ENCODE measurements around the gene TMEM132C. TPM values are rescaled to one million over a fixed set of nuclear protein-coding genes. Genes with fewer than 3 reads are reported as not detected.

TMEM132C gene
- total and polyA plus RNA-seq, 9 donors: 1.6 to 38.4 (median 9.4) TPM

DNA sequence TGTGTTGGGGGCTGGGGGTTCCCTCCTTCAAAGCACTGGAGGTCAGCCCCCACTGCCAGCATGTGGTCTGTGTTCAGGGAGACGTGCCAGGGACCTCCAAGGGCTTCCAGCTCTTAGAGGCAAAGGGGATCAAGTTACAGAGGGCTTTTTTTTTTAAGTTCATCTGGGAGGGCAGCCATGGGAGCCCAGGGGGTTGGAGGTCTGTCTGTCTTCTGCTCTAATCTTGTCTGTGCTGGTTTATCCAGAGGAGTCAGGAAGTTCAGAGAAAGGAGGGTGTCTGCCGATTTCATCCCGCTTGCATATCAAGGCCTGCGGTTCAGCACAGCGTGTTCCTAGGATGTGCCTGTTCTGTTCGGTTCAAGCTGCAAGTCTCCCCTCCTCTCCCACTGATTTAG, 72.2 kb downstream of the TMEM132C start:
- TF ChIP-seq EP300 (IDR thresholded peaks at IDR 0.05) (no peak), POLR2A (IDR thresholded peaks at IDR 0.05) (no peak)
- TF ChIP-seq, protein P1, sequence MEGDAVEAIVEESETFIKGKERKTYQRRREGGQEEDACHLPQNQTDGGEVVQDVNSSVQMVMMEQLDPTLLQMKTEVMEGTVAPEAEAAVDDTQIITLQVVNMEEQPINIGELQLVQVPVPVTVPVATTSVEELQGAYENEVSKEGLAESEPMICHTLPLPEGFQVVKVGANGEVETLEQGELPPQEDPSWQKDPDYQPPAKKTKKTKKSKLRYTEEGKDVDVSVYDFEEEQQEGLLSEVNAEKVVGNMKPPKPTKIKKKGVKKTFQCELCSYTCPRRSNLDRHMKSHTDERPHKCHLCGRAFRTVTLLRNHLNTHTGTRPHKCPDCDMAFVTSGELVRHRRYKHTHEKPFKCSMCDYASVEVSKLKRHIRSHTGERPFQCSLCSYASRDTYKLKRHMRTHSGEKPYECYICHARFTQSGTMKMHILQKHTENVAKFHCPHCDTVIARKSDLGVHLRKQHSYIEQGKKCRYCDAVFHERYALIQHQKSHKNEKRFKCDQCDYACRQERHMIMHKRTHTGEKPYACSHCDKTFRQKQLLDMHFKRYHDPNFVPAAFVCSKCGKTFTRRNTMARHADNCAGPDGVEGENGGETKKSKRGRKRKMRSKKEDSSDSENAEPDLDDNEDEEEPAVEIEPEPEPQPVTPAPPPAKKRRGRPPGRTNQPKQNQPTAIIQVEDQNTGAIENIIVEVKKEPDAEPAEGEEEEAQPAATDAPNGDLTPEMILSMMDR (IDR thresholded peaks at IDR 0.05): no peak
- DNase-seq: peak in 2 of 5 donors; percentile 56 to 73
- H3K36me3 ChIP-seq: no peaks in the 10 kb centered on the region
- H3K27me3 ChIP-seq: no peaks in the 10 kb centered on the region
- H3K27ac ChIP-seq: no peak overlapping the region
- intact Hi-C loops (cut with DNase I): no loop called here
- 0 to 1% (median 1%) methylated on average over 6 of the region's 6 CpGs for WGBS, 3 donors
- no peak overlapping the region for H3K4me3 ChIP-seq
- no peaks in the 10 kb centered on the region for H3K9me3 ChIP-seq
- no peaks in the 10 kb centered on the region for H3K4me1 ChIP-seq (ENCODE audit: insufficient read depth)

DNA sequence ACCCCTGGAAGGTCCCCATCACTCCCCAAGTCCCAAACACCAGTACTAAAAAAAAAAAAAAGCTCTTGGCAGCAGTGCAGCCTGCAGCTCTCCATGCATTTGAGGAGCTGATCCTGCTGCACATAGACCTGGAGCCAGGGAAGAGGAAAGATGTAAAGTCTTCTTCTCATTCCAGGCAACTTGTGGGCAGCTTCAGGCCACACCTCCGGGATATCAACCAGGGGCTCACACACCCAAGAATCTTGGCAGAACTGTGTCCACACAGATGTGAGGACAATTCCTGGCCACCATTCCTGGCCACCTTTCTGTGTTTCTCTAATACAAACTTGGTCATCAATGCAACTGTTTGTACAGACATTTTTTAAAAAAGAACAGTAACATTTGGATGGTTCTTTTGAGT, 72.7 kb downstream of the TMEM132C start:
- 15 to 57% (median 28%) methylated on average over 1 of the region's 1 CpG for WGBS, 3 donors
- no peaks in the 10 kb centered on the region for H3K9me3 ChIP-seq
- H3K27ac ChIP-seq: no peak overlapping the region

DNA sequence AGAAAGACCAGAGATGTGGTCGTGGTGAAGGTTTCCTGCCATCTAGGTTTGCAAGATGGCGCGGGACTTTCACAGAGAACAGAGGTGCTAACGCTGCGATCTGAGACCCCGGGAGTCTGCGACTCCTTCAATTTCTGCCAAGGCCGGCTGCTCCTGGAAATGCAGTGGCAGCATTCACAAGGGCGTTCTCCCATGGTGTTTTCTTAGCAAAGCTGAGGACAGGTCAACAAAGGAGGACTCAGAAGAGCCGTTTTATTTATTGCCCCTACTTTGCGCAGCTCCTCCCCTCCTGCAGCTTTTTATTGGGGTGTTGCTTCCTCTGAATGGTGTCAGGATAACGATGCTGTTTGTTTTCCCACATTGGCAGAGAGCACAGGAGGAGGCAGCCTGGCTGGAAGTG, 86.3 kb downstream of the TMEM132C start:
- DNase-seq: no peak
- intact Hi-C loops (cut with DNase I): no loop called here
- H3K9me3 ChIP-seq: no peaks in the 10 kb centered on the region
- WGBS, 3 donors: 48 to 57% (median 50%) methylated on average over 12 of the region's 12 CpGs
- no peak for TF ChIP-seq EP300 (IDR thresholded peaks at IDR 0.05)
- no peaks in the 10 kb centered on the region for H3K36me3 ChIP-seq
- H3K4me3 ChIP-seq: no peak overlapping the region
- no peaks in the 10 kb centered on the region for H3K4me1 ChIP-seq (ENCODE audit: insufficient read depth)
- no peaks in the 10 kb centered on the region for H3K27me3 ChIP-seq
- no peak overlapping the region for H3K27ac ChIP-seq

More for the DNA sequence above, 72.7 kb downstream of the TMEM132C start:
- Histone ChIP-seq H3K27me3 (no peaks in the 10 kb centered on the region), H3K4me3 (no peak overlapping the region), H3K4me1 (ENCODE audit: insufficient read depth) (no peaks in the 10 kb centered on the region), H3K36me3 (no peaks in the 10 kb centered on the region)
- TF ChIP-seq EP300 (IDR thresholded peaks at IDR 0.05): no peak
- no peak for TF ChIP-seq POLR2A (IDR thresholded peaks at IDR 0.05)
- TF ChIP-seq, protein P1 (IDR thresholded peaks at IDR 0.05): no peak
- DNase-seq: no peak
- intact Hi-C loops (cut with DNase I): no loop called here

DNA sequence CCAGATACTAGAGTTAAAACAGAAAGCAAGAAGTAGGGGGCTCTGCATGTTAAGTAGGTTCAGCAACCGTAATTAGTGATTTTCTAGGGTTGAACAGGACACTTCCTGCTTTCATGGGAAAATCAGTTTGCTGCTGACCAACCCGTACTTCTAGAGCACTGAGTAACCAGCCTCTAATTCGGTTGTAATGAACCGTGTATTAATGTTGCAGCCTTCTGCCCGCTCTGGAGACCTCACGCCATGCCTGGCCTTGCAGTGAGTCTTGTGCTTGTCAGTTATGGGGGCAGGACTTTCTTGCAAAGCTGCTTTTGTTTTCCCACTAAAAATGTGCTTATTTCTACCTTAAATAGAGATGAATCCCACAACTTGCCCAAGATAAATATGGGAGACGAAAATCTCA, 89.6 kb downstream of the TMEM132C start:
- H3K27ac ChIP-seq: no peak overlapping the region
- 70 to 82% (median 77%) methylated on average over 7 of the region's 7 CpGs for WGBS, 3 donors
- no peaks in the 10 kb centered on the region for H3K4me1 ChIP-seq (ENCODE audit: insufficient read depth)
- intact Hi-C loops (cut with DNase I): no loop called here
- no peaks in the 10 kb centered on the region for H3K27me3 ChIP-seq
- no peak overlapping the region for H3K4me3 ChIP-seq
- DNase-seq: no peak
- H3K36me3 ChIP-seq: no peaks in the 10 kb centered on the region
- no peak for TF ChIP-seq EP300 (IDR thresholded peaks at IDR 0.05)
- no peak for TF ChIP-seq POLR2A (IDR thresholded peaks at IDR 0.05)
- TF ChIP-seq, protein P1 (IDR thresholded peaks at IDR 0.05): no peak
- no peaks in the 10 kb centered on the region for H3K9me3 ChIP-seq

DNA sequence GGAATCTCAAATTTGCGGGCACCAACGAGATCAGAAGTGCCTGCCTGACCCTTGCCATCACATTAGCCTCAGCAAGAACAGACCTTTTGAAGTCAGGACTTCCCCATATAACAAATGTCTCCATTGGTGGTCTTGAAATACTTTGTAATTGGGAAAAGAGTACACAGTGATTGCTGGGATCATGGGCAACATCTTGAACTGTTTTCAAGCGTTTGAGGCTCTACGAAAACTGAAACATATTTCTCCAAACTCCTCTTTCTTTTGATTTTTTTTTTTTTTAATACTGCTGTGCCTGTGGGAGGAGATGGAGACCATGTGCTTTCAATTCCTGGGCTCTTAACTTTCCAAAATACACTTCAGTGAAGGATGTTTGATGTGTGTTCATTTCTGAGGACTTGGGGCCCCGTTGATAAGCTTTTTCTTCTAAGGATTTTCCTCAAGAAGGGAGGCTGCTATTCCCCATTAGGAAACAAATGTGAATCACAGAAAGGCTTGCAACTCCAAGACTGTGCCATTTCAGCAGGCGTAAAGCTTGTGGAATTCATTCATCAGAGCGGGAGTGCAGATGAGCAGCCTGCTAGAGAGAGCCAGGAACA, 94.5 kb downstream of the TMEM132C start:
- DNase-seq: no peak
- Histone ChIP-seq H3K36me3 (no peaks in the 10 kb centered on the region), H3K27ac (no peak overlapping the region), H3K4me1 (ENCODE audit: insufficient read depth) (no peaks in the 10 kb centered on the region), H3K9me3 (no peaks in the 10 kb centered on the region), H3K27me3 (no peaks in the 10 kb centered on the region), H3K4me3 (no peak overlapping the region)
- TF ChIP-seq EP300 (IDR thresholded peaks at IDR 0.05): no peak
- TF ChIP-seq POLR2A (IDR thresholded peaks at IDR 0.05): no peak
- TF ChIP-seq, protein P1 (IDR thresholded peaks at IDR 0.05): no peak
- intact Hi-C loops (cut with DNase I): loop anchor here in 1 of 4 donors (10.0 kb wide), 1 partner anchor 97 kb away; the partner anchor contains the start of gene TMEM132C
- 13 to 21% (median 13%) methylated on average over 7 of the region's 7 CpGs for WGBS, 3 donors
